Suprapubic skin (tissue), 4 donors: Measurements from ENCODE around the gene ADGRA1. TPM values are rescaled to one million over a fixed set of nuclear protein-coding genes. Genes with fewer than 3 reads are reported as not detected.

Experiments used
- DNase-seq, 2 donors: peaks; one replicate each; pipeline ENCODE4 v3.0.0-alpha.2; 2019; ENCODE audit warnings: low spot score in 2 of 2
- H3K27ac ChIP-seq: fragments of 200-600 bp; sonication (generic); one replicate; pipeline ENCODE4 v1.5.1; 2019
- H3K27me3 ChIP-seq: fragments of 200-600 bp; sonication (generic); one replicate; pipeline ENCODE4 v1.5.1; 2019
- H3K36me3 ChIP-seq: fragments of 200-600 bp; sonication (generic); one replicate; pipeline ENCODE4 v1.5.1; 2019
- H3K4me1 ChIP-seq: fragments of 200-600 bp; sonication (generic); one replicate; pipeline ENCODE4 v1.5.1; 2019
- H3K4me3 ChIP-seq: fragments of 200-600 bp; sonication (generic); one replicate; pipeline ENCODE4 v1.5.1; 2019; ENCODE audit warnings: mild to moderate bottlenecking
- H3K9me3 ChIP-seq: fragments of 200-600 bp; sonication (generic); one replicate; pipeline ENCODE4 v1.5.1; 2019
- CTCF ChIP-seq, 2 donors: fragments of 200-600 bp in 1 of 2; fragments of 450-650 bp in 1 of 2; sonication (generic) in 1 of 2; IDR thresholded peaks; one replicate each; pipeline ENCODE4 v1.5.1; 2016 to 2019; ENCODE audit warnings: antibody characterized with exemption in 2 of 2, mild to moderate bottlenecking in 1 of 2, moderate library complexity in 1 of 2
- EP300 ChIP-seq: sonication (generic); formaldehyde crosslinking; IDR thresholded peaks from one replicate; pipeline ENCODE4 v1.6.1; 2017; ENCODE audit warnings: antibody characterized with exemption
- POLR2A ChIP-seq, 2 donors: fragments of 450-650 bp; IDR thresholded peaks; one replicate each; pipeline ENCODE4 v1.6.1; 2017; ENCODE audit warnings: antibody characterized with exemption in 2 of 2, mild to moderate bottlenecking in 2 of 2, moderate library complexity in 2 of 2
- POLR2AphosphoS5 ChIP-seq, 3 donors: sonication (generic); formaldehyde crosslinking; IDR thresholded peaks; one replicate each; pipeline ENCODE4 v1.6.1; 2017; ENCODE audit warnings: antibody characterized with exemption in 3 of 3
- WGBS: methylation state at CpG from one replicate; pipeline ENCODE4 v1.1.5; 2018; 5-methylcytosine and 5-hydroxymethylcytosine counted together
- total RNA-seq, 4 donors: library from RNA; depleted of rRNA; stranded (reverse); fragments of >200 nt; gene quantifications; one replicate each; pipeline ENCODE4 v1.1.0, GENCODE V29; 2016

Gene ADGRA1
- total RNA-seq, 4 donors from 2014 or later = not detected

GRCh38 chr10:133123050-133123745 lies 35.5 kb downstream of the ADGRA1 start:
- Histone ChIP-seq H3K27ac (no peak overlapping the region), H3K9me3 (peaks cover 5% of the 10 kb centered on the region), H3K4me1 (no peaks in the 10 kb centered on the region), H3K36me3 (no peaks in the 10 kb centered on the region), H3K4me3 (no peak overlapping the region), H3K27me3 (peaks cover 50% of the 10 kb centered on the region)
- whole genome bisulfite sequencing = 87% methylated on average over 33 of the region's 39 CpGs
- peak in 1 of 2 donors; percentile 70 for DNase-seq
- TF ChIP-seq POLR2A (IDR thresholded peaks at IDR 0.05) (no peak), EP300 (no peak), POLR2AphosphoS5 (IDR thresholded peaks at IDR 0.05) (no peak), CTCF (IDR thresholded peaks at IDR 0.05) (no peak)

DNA sequence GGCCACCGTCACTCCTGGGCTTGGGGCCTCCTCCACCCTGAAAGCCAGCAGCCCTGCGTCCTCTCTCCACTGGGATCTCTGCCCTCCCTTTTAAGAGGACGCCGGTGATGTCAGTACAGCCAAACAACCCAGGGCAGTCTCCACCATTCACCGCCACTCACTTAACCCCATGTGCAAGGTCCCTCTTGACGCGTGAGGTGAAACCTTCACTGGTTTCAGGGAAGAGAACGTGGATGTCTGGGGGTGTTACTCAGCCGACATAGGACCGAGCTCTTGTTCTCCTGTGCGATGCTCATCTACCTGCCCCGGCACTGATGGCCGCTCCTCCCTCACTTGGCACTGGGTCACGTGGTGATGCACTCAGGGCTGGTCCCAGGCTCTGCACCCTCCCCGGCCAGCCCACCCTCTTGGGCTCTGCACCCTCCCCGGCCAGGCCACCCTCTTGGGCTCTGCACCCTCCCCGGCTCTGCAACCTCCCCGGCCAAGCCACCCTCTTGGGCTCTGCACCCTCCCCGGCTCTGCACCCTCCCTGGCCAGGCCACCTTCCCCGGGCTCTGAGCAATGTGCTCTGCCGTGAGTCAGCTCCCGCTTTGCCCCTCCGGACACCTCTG lies 36.1 kb downstream of the ADGRA1 start:
- H3K4me1 ChIP-seq = no peaks in the 10 kb centered on the region
- H3K27me3 ChIP-seq = peaks cover 50% of the 10 kb centered on the region
- 77% methylated on average over 19 of the region's 23 CpGs for WGBS
- H3K4me3 ChIP-seq = no peak overlapping the region
- peaks cover 5% of the 10 kb centered on the region for H3K9me3 ChIP-seq
- peak in 1 of 2 donors; percentile 59 for DNase-seq
- no peaks in the 10 kb centered on the region for H3K36me3 ChIP-seq
- H3K27ac ChIP-seq = no peak overlapping the region
- TF ChIP-seq POLR2AphosphoS5 (IDR thresholded peaks at IDR 0.05) (no peak), EP300 (no peak), CTCF (IDR thresholded peaks at IDR 0.05) (no peak), POLR2A (IDR thresholded peaks at IDR 0.05) (no peak)

GRCh38 chr10:133124357-133125211 lies 36.9 kb downstream of the ADGRA1 start:
- Histone ChIP-seq H3K27ac (no peak overlapping the region), H3K27me3 (peaks cover 50% of the 10 kb centered on the region), H3K4me3 (no peak overlapping the region), H3K4me1 (no peaks in the 10 kb centered on the region), H3K9me3 (peaks cover 4% of the 10 kb centered on the region), H3K36me3 (no peaks in the 10 kb centered on the region)
- DNase-seq = peak; percentile 49 to 61
- WGBS = 54% methylated on average over 33 of the region's 58 CpGs
- peak in 1 of 2 donors; percentile 60 for TF ChIP-seq CTCF (IDR thresholded peaks at IDR 0.05)
- TF ChIP-seq EP300 = no peak

DNA sequence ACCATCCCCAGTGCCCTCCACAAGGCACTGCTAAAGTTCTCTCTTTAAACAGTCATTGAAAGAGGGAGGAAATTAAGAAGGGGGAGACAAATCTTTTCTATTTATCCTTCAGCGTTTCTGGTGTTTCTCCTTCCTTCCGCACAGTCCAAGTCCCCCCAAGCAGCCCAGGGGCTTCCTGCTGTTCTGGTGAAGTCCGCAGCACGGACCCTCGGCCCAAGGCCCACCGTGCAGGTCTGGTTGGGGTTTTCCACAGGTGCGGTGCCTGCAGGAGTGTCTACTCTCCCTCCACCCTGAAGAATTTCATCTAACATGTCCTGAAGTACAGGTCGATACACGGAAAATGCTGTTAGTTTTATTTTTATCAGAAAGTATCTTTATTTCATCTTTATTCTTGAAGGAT lies 38.2 kb downstream of the ADGRA1 start:
- no peak overlapping the region for H3K27ac ChIP-seq
- H3K4me3 ChIP-seq = no peak overlapping the region
- H3K36me3 ChIP-seq = no peaks in the 10 kb centered on the region
- H3K27me3 ChIP-seq = peaks cover 50% of the 10 kb centered on the region
- no peak for TF ChIP-seq EP300
- H3K4me1 ChIP-seq = no peaks in the 10 kb centered on the region
- peak in 1 of 2 donors; percentile 44 for DNase-seq
- no peaks in the 10 kb centered on the region for H3K9me3 ChIP-seq
- WGBS = 52% methylated on average over 9 of the region's 9 CpGs

GRCh38 chr10:133126431-133127290 lies 38.9 kb downstream of the ADGRA1 start:
- Histone ChIP-seq H3K4me3 (no peak overlapping the region), H3K27ac (no peak overlapping the region), H3K4me1 (no peaks in the 10 kb centered on the region), H3K27me3 (peaks cover 50% of the 10 kb centered on the region), H3K9me3 (no peaks in the 10 kb centered on the region), H3K36me3 (no peaks in the 10 kb centered on the region)
- 87% methylated on average over 11 of the region's 57 CpGs for WGBS
- TF ChIP-seq POLR2AphosphoS5 (IDR thresholded peaks at IDR 0.05) = no peak
- peak; percentile 61 to 78 for DNase-seq
